GM12801 (cell line): ENCODE data around the gene TEX9.

ENCODE experiments used
- TF ChIP-seq, protein P1 (sequence below): IDR thresholded peaks from one replicate; pipeline ENCODE4 v1.5.1; 2011; ENCODE audit warnings: control low read depth; ENCODE audit not compliant: insufficient read length; ENCODE audit errors: extremely low read depth

The TEX9 gene

DNA sequence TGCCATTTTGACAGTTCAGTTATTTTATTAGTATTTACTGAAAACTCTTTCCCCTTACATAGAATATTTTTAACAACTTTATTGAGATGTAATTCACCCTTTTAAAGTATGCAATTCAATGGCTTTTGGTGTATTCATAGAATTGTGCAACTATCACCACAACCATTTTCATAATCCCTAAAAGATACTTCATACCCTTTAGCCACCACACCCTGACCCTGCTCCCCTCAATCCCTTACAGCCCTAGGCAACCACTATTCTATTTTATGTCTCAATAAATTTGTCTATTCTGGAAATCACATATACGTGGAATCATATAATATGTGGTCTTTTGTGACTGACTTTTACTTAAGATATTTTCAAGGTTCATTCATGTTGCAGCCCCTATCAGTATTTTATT lies 29.7 kb downstream of the TEX9 start:
- TF ChIP-seq, protein P1, sequence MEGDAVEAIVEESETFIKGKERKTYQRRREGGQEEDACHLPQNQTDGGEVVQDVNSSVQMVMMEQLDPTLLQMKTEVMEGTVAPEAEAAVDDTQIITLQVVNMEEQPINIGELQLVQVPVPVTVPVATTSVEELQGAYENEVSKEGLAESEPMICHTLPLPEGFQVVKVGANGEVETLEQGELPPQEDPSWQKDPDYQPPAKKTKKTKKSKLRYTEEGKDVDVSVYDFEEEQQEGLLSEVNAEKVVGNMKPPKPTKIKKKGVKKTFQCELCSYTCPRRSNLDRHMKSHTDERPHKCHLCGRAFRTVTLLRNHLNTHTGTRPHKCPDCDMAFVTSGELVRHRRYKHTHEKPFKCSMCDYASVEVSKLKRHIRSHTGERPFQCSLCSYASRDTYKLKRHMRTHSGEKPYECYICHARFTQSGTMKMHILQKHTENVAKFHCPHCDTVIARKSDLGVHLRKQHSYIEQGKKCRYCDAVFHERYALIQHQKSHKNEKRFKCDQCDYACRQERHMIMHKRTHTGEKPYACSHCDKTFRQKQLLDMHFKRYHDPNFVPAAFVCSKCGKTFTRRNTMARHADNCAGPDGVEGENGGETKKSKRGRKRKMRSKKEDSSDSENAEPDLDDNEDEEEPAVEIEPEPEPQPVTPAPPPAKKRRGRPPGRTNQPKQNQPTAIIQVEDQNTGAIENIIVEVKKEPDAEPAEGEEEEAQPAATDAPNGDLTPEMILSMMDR = no peak

DNA sequence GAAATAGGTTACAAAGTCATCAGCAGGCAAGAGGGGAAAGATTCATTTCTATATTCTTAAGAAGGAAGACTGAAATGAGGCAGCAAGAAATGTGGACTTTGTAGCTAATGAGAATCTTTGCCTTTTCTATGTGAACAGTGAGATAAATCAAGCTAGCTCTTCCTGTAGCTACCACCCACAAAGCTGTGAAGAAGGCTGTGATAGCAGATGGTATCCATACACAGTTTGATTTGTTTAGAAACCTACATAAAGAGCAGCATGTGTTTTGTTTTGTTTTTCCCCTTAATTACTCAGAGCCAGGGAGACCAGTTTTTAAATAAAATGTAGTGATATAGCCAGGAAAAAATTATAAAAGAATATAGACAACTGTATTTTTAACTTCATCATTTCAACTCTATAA lies 45.5 kb downstream of the TEX9 start:
- TF ChIP-seq, protein P1 = no peak

DNA sequence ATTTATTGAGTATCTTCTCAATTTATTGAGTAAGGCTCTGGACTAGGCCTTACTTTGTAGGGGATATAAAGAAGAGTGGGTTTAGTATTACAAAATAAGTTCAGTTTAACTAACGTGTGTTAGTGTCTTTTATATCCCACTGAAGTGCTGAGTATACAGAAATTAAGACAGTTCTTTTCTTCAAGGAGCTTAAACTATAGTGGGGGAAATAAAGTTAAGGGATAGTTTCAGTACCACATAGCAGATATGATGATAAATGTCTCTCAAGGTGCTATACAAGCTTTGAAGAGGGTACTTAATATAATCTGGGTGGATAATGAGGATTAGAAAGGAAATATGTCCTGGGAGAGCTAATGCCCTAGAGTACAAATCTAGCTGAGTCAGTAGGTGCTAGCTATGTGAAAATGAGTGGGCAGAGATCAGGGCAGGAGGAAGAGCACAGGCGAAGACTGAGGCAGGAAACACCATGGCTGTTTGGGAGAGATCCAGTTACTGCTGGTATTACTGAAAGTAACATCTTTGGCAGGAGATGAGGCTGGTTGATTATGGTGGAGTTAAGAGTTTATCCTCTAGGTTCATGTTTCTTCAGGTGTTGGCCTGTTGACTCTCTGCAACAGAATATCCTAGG lies 46.0 kb downstream of the TEX9 start:
- TF ChIP-seq, protein P1 = no peak

DNA sequence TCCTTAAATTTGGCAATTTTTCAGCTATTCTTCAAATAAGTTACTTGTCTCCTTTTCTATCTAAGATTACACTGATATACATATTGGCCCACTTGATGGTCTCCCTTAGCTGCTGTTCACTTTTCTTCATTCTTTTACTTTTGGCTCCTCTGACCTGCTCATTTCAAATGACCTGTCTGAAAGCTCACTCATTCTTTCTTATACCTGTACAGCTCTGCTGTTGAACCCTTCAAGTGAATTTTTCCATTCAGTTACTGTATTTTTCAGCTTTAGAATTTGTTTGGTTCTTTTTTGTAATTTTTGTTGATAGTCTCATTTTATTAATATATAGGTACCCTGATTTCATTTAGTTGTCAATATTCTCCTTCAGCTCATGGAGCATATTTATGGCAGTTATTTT lies 60.0 kb downstream of the TEX9 start:
- TF ChIP-seq, protein P1 = no peak

DNA sequence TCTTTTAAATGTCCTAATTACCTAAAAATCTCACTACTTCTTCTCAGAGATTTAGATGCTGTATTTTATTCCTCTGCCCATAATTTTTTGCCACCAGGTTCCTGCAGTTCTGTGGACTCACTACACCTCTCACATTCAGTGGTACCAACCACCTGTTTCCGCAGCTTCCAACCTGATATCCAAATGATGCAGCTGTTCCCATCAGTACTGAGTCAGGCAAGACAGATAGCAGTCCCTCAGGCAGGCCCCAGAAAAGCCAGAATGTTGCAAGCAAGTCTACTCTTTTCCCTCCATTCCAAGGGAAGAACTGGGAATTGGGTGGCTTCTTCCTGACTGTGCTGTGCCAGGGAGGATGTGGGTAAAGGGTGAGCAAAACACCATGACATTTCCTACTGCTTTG lies 60.8 kb downstream of the TEX9 start:
- TF ChIP-seq, protein P1 = no peak

DNA sequence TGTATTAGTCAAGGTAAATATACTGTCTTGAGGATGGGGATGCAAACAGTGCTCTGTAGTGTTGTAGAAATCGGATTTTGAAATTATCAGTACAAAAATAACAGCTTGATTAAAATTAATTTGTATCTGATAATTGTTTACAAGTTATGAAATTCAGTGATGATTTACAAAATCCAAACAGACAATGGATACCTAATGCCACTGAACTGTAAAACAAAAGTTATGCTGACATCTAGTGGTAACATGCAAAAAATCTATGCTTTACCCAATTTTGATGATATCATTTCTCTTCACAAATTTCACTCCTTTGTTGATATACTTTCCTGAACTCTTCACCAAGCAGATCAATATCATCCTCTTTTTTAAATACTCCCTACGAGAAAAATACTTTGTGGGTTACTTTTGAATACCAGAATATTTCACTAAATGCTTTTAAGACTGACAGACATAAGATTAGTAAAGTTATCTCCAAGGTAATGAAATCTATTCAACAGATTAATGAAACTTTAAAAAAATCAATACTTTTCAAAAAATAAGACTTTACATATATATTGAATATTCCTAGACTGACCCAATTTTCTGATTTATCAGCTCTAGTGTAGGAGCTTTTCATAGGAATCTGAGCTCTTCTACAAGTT lies 63.7 kb downstream of the TEX9 start:
- TF ChIP-seq, protein P1 = no peak

DNA sequence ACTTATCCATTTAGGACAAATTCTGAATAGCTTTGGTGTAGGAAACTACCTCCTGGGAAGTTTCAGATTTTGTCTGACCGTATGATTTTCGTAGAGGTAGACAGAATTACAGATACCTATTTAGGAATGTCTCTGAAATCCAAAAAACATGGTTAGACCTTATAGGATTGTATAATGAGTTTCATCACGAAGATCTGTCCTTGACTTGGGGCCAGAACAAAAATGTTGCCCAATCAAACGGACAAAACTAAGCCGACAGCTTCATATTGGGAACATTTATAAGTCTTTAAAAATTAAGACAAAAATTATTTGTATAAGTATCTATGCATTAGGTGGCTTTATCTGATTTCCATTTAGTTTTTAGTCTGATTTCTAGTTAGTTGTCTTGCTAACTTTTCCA lies 67.1 kb downstream of the TEX9 start:
- TF ChIP-seq, protein P1 = no peak
